HEK293T (cell line): ENCODE results near the gene DCPS.

Source experiments
- BHLHE40 ChIP-seq: fragments of 450-650 bp; IDR thresholded peaks from 2 replicates; pipeline ENCODE4 v1.6.1; 2016; ENCODE audit warnings: mild to moderate bottlenecking, moderate library complexity, borderline replicate concordance
- ELF4 ChIP-seq: fragments of 450-650 bp; IDR thresholded peaks from 2 replicates; pipeline ENCODE4 v1.6.1; 2017; ENCODE audit warnings: antibody characterized with exemption
- FOXA1 ChIP-seq: fragments of 450-650 bp; IDR thresholded peaks from 2 replicates; pipeline ENCODE4 v1.6.1; 2016; ENCODE audit warnings: mild to moderate bottlenecking
- FOXK2 ChIP-seq: fragments of 450-650 bp; IDR thresholded peaks from 2 replicates; pipeline ENCODE4 v1.6.1; 2016; ENCODE audit warnings: mild to moderate bottlenecking
- FOXM1 ChIP-seq: fragments of 450-650 bp; IDR thresholded peaks from 2 replicates; pipeline ENCODE4 v1.6.1; 2017; ENCODE audit warnings: mild to moderate bottlenecking, borderline replicate concordance
- LEF1 ChIP-seq: fragments of 450-650 bp; IDR thresholded peaks from 2 replicates; pipeline ENCODE4 v1.6.1; 2017; ENCODE audit warnings: mild to moderate bottlenecking, borderline replicate concordance
- NFRKB ChIP-seq: fragments of 450-650 bp; IDR thresholded peaks from 2 replicates; pipeline ENCODE4 v1.6.1; 2016; ENCODE audit warnings: mild to moderate bottlenecking, moderate library complexity
- TARDBP ChIP-seq: fragments of 450-650 bp; IDR thresholded peaks from 2 replicates; pipeline ENCODE4 v1.6.1; 2016
- ZNF384 ChIP-seq: fragments of 450-650 bp; IDR thresholded peaks from 2 replicates; pipeline ENCODE4 v1.6.1; 2016
- TF ChIP-seq, protein P1 (sequence below): fragments of 450-650 bp; IDR thresholded peaks from 2 replicates; pipeline ENCODE4 v1.6.1; 2016

DNA sequence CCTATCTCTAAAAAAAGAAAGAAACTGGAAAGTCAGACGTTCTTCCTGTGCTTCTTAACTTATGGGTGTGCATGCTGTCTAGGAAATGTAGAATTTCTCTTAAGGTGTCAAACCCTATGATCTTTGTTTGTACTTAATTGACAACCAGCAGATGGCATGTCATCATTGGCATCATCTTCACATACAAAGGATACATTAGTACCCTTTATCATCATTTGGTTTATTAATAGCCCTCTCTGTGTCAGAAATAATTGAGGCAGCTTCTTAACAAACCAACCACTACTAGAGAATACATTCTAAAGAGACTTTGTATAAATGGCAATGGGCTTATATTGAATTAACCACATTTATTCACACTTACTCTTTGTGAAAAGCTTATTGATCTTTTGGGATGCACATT, 49.0 kb upstream of the DCPS start:
- TF ChIP-seq FOXM1, result no peak
- no peak for TF ChIP-seq BHLHE40
- no peak for TF ChIP-seq FOXA1
- TF ChIP-seq FOXK2, result no peak
- TF ChIP-seq LEF1, result no peak
- no peak for TF ChIP-seq ZNF384
- TF ChIP-seq NFRKB, result no peak
- no peak for TF ChIP-seq TARDBP
- no peak for TF ChIP-seq ELF4
- TF ChIP-seq, protein P1, sequence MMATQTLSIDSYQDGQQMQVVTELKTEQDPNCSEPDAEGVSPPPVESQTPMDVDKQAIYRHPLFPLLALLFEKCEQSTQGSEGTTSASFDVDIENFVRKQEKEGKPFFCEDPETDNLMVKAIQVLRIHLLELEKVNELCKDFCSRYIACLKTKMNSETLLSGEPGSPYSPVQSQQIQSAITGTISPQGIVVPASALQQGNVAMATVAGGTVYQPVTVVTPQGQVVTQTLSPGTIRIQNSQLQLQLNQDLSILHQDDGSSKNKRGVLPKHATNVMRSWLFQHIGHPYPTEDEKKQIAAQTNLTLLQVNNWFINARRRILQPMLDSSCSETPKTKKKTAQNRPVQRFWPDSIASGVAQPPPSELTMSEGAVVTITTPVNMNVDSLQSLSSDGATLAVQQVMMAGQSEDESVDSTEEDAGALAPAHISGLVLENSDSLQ, result no peak
